ENCODE data around the gene AXIN2. TPM values are rescaled to one million over a fixed set of nuclear protein-coding genes. Genes with fewer than 3 reads are reported as not detected.

Gene AXIN2
- total RNA-seq, 1 donor from 2014 or later = 21.0 TPM

- Histone ChIP-seq H3K4me1 (peaks cover 37% of the 10 kb centered on the region), H3K4me3 (no peak overlapping the region), H3K36me3 (peaks cover 68% of the 10 kb centered on the region), H3K27ac (replicated peaks) (peak overlapping the region; percentile 88), H3K27me3 (ENCODE audit: low read depth) (no peaks in the 10 kb centered on the region), H3K9me3 (replicated peaks) (no peaks in the 10 kb centered on the region)
- TF ChIP-seq, protein P1, sequence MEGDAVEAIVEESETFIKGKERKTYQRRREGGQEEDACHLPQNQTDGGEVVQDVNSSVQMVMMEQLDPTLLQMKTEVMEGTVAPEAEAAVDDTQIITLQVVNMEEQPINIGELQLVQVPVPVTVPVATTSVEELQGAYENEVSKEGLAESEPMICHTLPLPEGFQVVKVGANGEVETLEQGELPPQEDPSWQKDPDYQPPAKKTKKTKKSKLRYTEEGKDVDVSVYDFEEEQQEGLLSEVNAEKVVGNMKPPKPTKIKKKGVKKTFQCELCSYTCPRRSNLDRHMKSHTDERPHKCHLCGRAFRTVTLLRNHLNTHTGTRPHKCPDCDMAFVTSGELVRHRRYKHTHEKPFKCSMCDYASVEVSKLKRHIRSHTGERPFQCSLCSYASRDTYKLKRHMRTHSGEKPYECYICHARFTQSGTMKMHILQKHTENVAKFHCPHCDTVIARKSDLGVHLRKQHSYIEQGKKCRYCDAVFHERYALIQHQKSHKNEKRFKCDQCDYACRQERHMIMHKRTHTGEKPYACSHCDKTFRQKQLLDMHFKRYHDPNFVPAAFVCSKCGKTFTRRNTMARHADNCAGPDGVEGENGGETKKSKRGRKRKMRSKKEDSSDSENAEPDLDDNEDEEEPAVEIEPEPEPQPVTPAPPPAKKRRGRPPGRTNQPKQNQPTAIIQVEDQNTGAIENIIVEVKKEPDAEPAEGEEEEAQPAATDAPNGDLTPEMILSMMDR (IDR thresholded peaks at IDR 0.05; ENCODE audit: borderline replicate concordance) = no peak
- DNase-seq = no peak
- intact Hi-C loops (cut with micrococcal nuclease) = no loop called here
Observed at GRCh38 chr17:65533056-65533745, 28.2 kb downstream of the AXIN2 start.

GRCh38 chr17:65532101-65532890, 29.2 kb downstream of the AXIN2 start:
- Histone ChIP-seq H3K27ac (replicated peaks) (peak overlapping the region; percentile 88), H3K27me3 (ENCODE audit: low read depth) (no peaks in the 10 kb centered on the region), H3K9me3 (replicated peaks) (no peaks in the 10 kb centered on the region), H3K4me3 (peak overlapping the region; percentile 19), H3K4me1 (peaks cover 37% of the 10 kb centered on the region), H3K36me3 (peaks cover 59% of the 10 kb centered on the region)
- intact Hi-C loops (cut with micrococcal nuclease) = no loop called here
- TF ChIP-seq, protein P1 (IDR thresholded peaks at IDR 0.05; ENCODE audit: borderline replicate concordance) = no peak
- peak; percentile 45 for DNase-seq

- H3K9me3 ChIP-seq (replicated peaks) = no peaks in the 10 kb centered on the region
- intact Hi-C loops (cut with micrococcal nuclease) = no loop called here
- H3K4me3 ChIP-seq = peak overlapping the region; percentile 19
- peak overlapping the region; percentile 88 for H3K27ac ChIP-seq (replicated peaks)
- peaks cover 37% of the 10 kb centered on the region for H3K4me1 ChIP-seq
- no peaks in the 10 kb centered on the region for H3K27me3 ChIP-seq (ENCODE audit: low read depth)
- peaks cover 51% of the 10 kb centered on the region for H3K36me3 ChIP-seq
- peak; percentile 60 for DNase-seq
- TF ChIP-seq, protein P1 (IDR thresholded peaks at IDR 0.05; ENCODE audit: borderline replicate concordance) = peak; percentile 46
Observed at GRCh38 chr17:65531256-65532100, 30.0 kb downstream of the AXIN2 start.

DNA sequence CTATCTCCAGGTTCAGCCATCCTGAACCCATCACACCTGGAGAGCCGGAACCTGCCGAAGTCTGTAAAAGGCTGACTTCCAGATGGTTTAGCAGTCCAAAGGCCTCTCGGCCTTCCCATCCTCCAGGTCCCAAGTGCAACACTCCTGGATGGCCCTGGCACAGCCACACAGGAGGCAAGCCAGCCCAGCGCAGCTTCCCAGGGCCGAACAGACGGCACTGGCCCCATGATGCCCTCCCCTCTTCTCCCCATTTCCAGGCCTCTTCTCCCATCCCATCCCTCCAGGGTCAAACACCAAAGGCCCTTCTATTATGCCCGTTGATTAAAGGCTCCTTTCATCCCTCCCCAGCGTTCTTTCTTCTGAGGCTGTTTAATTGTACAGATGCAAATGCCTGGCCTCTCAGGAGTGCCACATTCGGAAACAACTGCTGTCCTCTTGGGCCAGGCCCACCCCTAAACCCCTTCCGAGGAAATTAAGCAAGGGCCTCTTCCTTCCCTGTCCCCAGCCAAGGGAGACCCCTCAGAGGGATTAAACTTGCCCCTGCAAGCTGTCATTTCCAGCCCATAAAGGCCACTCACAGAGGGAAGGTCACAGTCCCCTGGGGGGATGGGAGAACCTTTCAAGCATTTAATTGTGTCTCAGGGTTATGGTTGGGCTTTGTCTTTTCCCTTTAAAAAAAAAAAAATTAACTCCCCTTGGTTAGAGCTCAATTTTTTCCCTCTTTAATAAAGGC, 30.8 kb downstream of the AXIN2 start:
- TF ChIP-seq, protein P1 (IDR thresholded peaks at IDR 0.05; ENCODE audit: borderline replicate concordance) = no peak
- Histone ChIP-seq H3K36me3 (peaks cover 43% of the 10 kb centered on the region), H3K4me3 (no peak overlapping the region), H3K9me3 (replicated peaks) (no peaks in the 10 kb centered on the region), H3K27me3 (ENCODE audit: low read depth) (no peaks in the 10 kb centered on the region), H3K27ac (replicated peaks) (peak overlapping the region; percentile 88), H3K4me1 (peaks cover 37% of the 10 kb centered on the region)
- intact Hi-C loops (cut with micrococcal nuclease) = no loop called here
- no peak for DNase-seq

Measured in left ventricle myocardium inferior (tissue), 1 donor.